ENCODE results near the gene GAP43. TPM values are rescaled to one million over a fixed set of nuclear protein-coding genes. Genes with fewer than 3 reads are reported as not detected.

GAP43 gene
- total and polyA plus RNA-seq, 2 of the 4 experiments (the other 2 are of a cell fraction) = 0.36 to 0.51 TPM

DNA sequence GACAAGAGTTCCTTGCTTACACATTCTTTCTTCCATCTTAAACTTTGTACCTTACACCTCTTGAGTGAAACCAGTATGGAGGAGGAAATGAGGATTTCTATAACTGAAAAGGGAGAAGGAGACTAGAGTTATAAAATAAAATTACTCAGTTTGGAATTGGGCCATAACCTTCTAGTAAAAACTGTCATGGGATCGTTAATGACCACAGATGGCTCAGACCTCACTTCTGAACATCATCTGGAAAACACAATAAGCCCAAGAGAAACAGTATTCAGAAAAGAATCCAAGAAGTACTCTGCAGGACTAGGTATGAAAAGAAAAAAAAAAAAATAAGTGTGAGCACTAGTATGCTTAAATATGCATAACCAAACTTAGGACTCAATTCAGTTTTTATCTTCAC, 12.1 kb downstream of the GAP43 start:
- no peak overlapping the region for H2BK120ac ChIP-seq (ENCODE audit: low read depth, low read length)
- no peak overlapping the region for H3K4me3 ChIP-seq (ENCODE audit: insufficient read depth, low read depth, low read length)
- dilution Hi-C loops (cut with HindIII; ENCODE audit: low sequenced_read_pairs, unreplicated experiment) = no loop called here
- H3K56ac ChIP-seq (ENCODE audit: extremely low read depth, insufficient read depth, low read length) = no peak overlapping the region
- in situ Hi-C loops (cut with MboI; ENCODE audit: low sequenced_read_pairs) = no loop called here
- no peak overlapping the region for H3K4ac ChIP-seq (ENCODE audit: low read depth, low read length)
- no peak overlapping the region for H2BK20ac ChIP-seq (ENCODE audit: low read depth, low read length)
- H2AFZ ChIP-seq (replicated peaks; ENCODE audit: low read length, poor library complexity) = no peak overlapping the region
- H3K4me2 ChIP-seq (ENCODE audit: low read depth, low read length) = no peak overlapping the region
- H2AK5ac ChIP-seq (ENCODE audit: low read depth, low read length) = no peak overlapping the region
- no peaks in the 10 kb centered on the region for H4K20me1 ChIP-seq (ENCODE audit: insufficient read depth, low read length)
- H3K79me1 ChIP-seq (ENCODE audit: low read depth in 1 of 2, low read length in 2 of 2) = no peaks in the 10 kb centered on the region
- H3K9ac ChIP-seq (ENCODE audit: low read depth, low read length) = no peak overlapping the region
- no peaks in the 10 kb centered on the region for H3K9me3 ChIP-seq (ENCODE audit: control insufficient read depth, insufficient read depth, low read length)
- no peak for TF ChIP-seq FOS (IDR thresholded peaks at IDR 0.05; ENCODE audit: low read depth, low read length)
- TF ChIP-seq CHD1 (IDR thresholded peaks at IDR 0.05; ENCODE audit: low read depth, low read length) = no peak
- no peak for TF ChIP-seq RCOR1 (IDR thresholded peaks at IDR 0.05; ENCODE audit: insufficient replicate concordance, low read length)
- no peak for TF ChIP-seq BHLHE40 (IDR thresholded peaks at IDR 0.05; ENCODE audit: low read depth, low read length)
- TF ChIP-seq, protein P1, sequence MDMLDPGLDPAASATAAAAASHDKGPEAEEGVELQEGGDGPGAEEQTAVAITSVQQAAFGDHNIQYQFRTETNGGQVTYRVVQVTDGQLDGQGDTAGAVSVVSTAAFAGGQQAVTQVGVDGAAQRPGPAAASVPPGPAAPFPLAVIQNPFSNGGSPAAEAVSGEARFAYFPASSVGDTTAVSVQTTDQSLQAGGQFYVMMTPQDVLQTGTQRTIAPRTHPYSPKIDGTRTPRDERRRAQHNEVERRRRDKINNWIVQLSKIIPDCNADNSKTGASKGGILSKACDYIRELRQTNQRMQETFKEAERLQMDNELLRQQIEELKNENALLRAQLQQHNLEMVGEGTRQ (IDR thresholded peaks at IDR 0.05; ENCODE audit: low read depth, low read length) = no peak
- no peak for TF ChIP-seq NFE2L2 (IDR thresholded peaks at IDR 0.05; ENCODE audit: low read depth, low read length)
- TF ChIP-seq MXI1 (IDR thresholded peaks at IDR 0.05; ENCODE audit: borderline replicate concordance, low read depth, low read length) = no peak
- TF ChIP-seq RFX5 (IDR thresholded peaks at IDR 0.05; ENCODE audit: low read depth, low read length) = no peak
- TF ChIP-seq, protein P2, sequence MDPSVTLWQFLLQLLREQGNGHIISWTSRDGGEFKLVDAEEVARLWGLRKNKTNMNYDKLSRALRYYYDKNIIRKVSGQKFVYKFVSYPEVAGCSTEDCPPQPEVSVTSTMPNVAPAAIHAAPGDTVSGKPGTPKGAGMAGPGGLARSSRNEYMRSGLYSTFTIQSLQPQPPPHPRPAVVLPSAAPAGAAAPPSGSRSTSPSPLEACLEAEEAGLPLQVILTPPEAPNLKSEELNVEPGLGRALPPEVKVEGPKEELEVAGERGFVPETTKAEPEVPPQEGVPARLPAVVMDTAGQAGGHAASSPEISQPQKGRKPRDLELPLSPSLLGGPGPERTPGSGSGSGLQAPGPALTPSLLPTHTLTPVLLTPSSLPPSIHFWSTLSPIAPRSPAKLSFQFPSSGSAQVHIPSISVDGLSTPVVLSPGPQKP (IDR thresholded peaks at IDR 0.05; ENCODE audit: borderline replicate concordance, low read depth, low read length) = no peak
- TF ChIP-seq CEBPB (IDR thresholded peaks at IDR 0.05; ENCODE audit: low read depth, low read length) = no peak
- TF ChIP-seq MAZ (IDR thresholded peaks at IDR 0.05; ENCODE audit: borderline replicate concordance, low read depth, low read length) = no peak
- no peak overlapping the region for H4K91ac ChIP-seq (ENCODE audit: insufficient read depth, low read depth, low read length)
- H4K5ac ChIP-seq (ENCODE audit: low read depth, low read length) = no peak overlapping the region
- no peaks in the 10 kb centered on the region for H3K36me3 ChIP-seq (ENCODE audit: control insufficient read depth, insufficient read depth, low read length)
- no peak overlapping the region for H3K14ac ChIP-seq (replicated peaks; ENCODE audit: low read depth, low read length)
- H2BK5ac ChIP-seq (ENCODE audit: low read depth, low read length, poor library complexity, severe bottlenecking) = no peak overlapping the region
- ChIA-PET CTCF (no interaction called here), POLR2A (ENCODE audit: unreplicated experiment) (no interaction called here)
- H3K27ac ChIP-seq (ENCODE audit: insufficient read depth, low read length) = no peak overlapping the region
- H2AK9ac ChIP-seq (replicated peaks; ENCODE audit: low read depth, low read length, poor library complexity) = no peak overlapping the region
- intact Hi-C loops (cut with micrococcal nuclease) = no loop called here
- H4K8ac ChIP-seq (ENCODE audit: low read depth in 2 of 2, low read length in 2 of 2) = no peak overlapping the region
- WGBS, 2 experiments (ENCODE audit: extremely low coverage in 2 of 2, insufficient read length in 1 of 2) = no CpG with 5 or more reads among the region's 1 CpG
- H3K27me3 ChIP-seq (ENCODE audit: control insufficient read depth, insufficient read depth, low read length) = peaks cover 3% of the 10 kb centered on the region
- ATAC-seq (ENCODE audit: low read depth) (no peak), DNase-seq (no peak)
- no peaks in the 10 kb centered on the region for H3K9me1 ChIP-seq (ENCODE audit: insufficient read depth, low read length)
- no peak overlapping the region for H3K23ac ChIP-seq (ENCODE audit: low read depth, low read length)
- no peak overlapping the region for H2BK15ac ChIP-seq (ENCODE audit: low read depth, low read length)
- BruUV-seq (replicated peaks) = no TSS peak
- no peaks in the 10 kb centered on the region for H3K4me1 ChIP-seq (ENCODE audit: control insufficient read depth, insufficient read depth, low read length)
- no peak overlapping the region for H3K18ac ChIP-seq (ENCODE audit: low read depth, low read length)
